Nephron (organoid): ENCODE measurements around the gene NTRK2.

ENCODE experiments used
- H3K27ac Mint-ChIP-seq, 3 experiments: 2 replicates each; pipeline ENCODE4 v1.8.0; 2020; ENCODE audit warnings: mixed read lengths in 3 of 3, mild to moderate bottlenecking in 2 of 3, moderate library complexity in 1 of 3
- H3K27me3 Mint-ChIP-seq: 2 replicates; pipeline ENCODE4 v1.8.0; 2021; ENCODE audit warnings: low read depth, mild to moderate bottlenecking, moderate library complexity, mixed read lengths
- H3K36me3 Mint-ChIP-seq: 2 replicates; pipeline ENCODE4 v1.8.0; 2020; ENCODE audit warnings: low read depth, mixed read lengths
- H3K4me1 Mint-ChIP-seq: 2 replicates; pipeline ENCODE4 v1.8.0; 2020; ENCODE audit warnings: mixed read lengths
- H3K4me3 Mint-ChIP-seq, 3 experiments: 2 replicates each; pipeline ENCODE4 v1.8.0; 2020; ENCODE audit warnings: mild to moderate bottlenecking in 3 of 3, mixed read lengths in 3 of 3, moderate library complexity in 2 of 3
- H3K9me3 Mint-ChIP-seq: 2 replicates; pipeline ENCODE4 v1.8.0; 2020; ENCODE audit warnings: mixed read lengths
- CTCF ChIP-seq, 3 experiments: fragments of 200-600 bp; sonication (generic); IDR thresholded peaks; one replicate each; pipeline ENCODE4 v1.5.0; 2021; ENCODE audit warnings: antibody characterized with exemption in 3 of 3; ENCODE audit not compliant: unreplicated experiment in 3 of 3

The NTRK2 gene

GRCh38 chr9:84935528-84936117 lies 266.1 kb downstream of the NTRK2 start:
- TF ChIP-seq CTCF (IDR thresholded peaks at IDR 0.05; ENCODE audit: unreplicated experiment in 3 of 3) = no peak
- Mint-ChIP-seq H3K4me1 (peaks cover 9% of the 10 kb centered on the region), H3K27me3 (peaks cover 3% of the 10 kb centered on the region), H3K9me3 (no peaks in the 10 kb centered on the region), H3K4me3 (no peak overlapping the region), H3K36me3 (no peaks in the 10 kb centered on the region), H3K27ac (no peak overlapping the region)

- peak overlapping the region in 2 of 3 experiments; percentile 1 to 33 for H3K27ac Mint-ChIP-seq
- H3K27me3 Mint-ChIP-seq = peaks cover 3% of the 10 kb centered on the region
- no peaks in the 10 kb centered on the region for H3K9me3 Mint-ChIP-seq
- no peaks in the 10 kb centered on the region for H3K36me3 Mint-ChIP-seq
- peaks cover 21% of the 10 kb centered on the region for H3K4me1 Mint-ChIP-seq
- TF ChIP-seq CTCF (IDR thresholded peaks at IDR 0.05; ENCODE audit: unreplicated experiment in 3 of 3) = no peak
- no peak overlapping the region for H3K4me3 Mint-ChIP-seq
These were observed 267.7 kb downstream of the NTRK2 start for GRCh38 chr9:84937180-84937579.

GRCh38 chr9:84937581-84937980 lies 268.1 kb downstream of the NTRK2 start:
- peak overlapping the region in 2 of 3 experiments; percentile 1 to 33 for H3K27ac Mint-ChIP-seq
- no peaks in the 10 kb centered on the region for H3K9me3 Mint-ChIP-seq
- H3K27me3 Mint-ChIP-seq = peaks cover 3% of the 10 kb centered on the region
- H3K36me3 Mint-ChIP-seq = no peaks in the 10 kb centered on the region
- peaks cover 22% of the 10 kb centered on the region for H3K4me1 Mint-ChIP-seq
- no peak overlapping the region for H3K4me3 Mint-ChIP-seq
- no peak for TF ChIP-seq CTCF (IDR thresholded peaks at IDR 0.05; ENCODE audit: unreplicated experiment in 3 of 3)

- TF ChIP-seq CTCF (IDR thresholded peaks at IDR 0.05; ENCODE audit: unreplicated experiment in 3 of 3) = no peak
- H3K4me1 Mint-ChIP-seq = peaks cover 23% of the 10 kb centered on the region
- no peak overlapping the region for H3K27ac Mint-ChIP-seq
- H3K27me3 Mint-ChIP-seq = peaks cover 3% of the 10 kb centered on the region
- no peaks in the 10 kb centered on the region for H3K9me3 Mint-ChIP-seq
- H3K4me3 Mint-ChIP-seq = no peak overlapping the region
- H3K36me3 Mint-ChIP-seq = no peaks in the 10 kb centered on the region
These were observed 270.2 kb downstream of the NTRK2 start for GRCh38 chr9:84939774-84940173.

- Mint-ChIP-seq H3K9me3 (no peaks in the 10 kb centered on the region), H3K4me1 (peaks cover 28% of the 10 kb centered on the region), H3K27me3 (peaks cover 6% of the 10 kb centered on the region), H3K27ac (peak overlapping the region in 1 of 3 experiments; percentile 25), H3K4me3 (no peak overlapping the region), H3K36me3 (no peaks in the 10 kb centered on the region)
- TF ChIP-seq CTCF (IDR thresholded peaks at IDR 0.05; ENCODE audit: unreplicated experiment in 3 of 3) = no peak
These were observed 270.8 kb downstream of the NTRK2 start for GRCh38 chr9:84940294-84940693.

- no peak overlapping the region for H3K4me3 Mint-ChIP-seq
- peak overlapping the region in 2 of 3 experiments; percentile 24 to 39 for H3K27ac Mint-ChIP-seq
- peaks cover 40% of the 10 kb centered on the region for H3K4me1 Mint-ChIP-seq
- no peak for TF ChIP-seq CTCF (IDR thresholded peaks at IDR 0.05; ENCODE audit: unreplicated experiment in 3 of 3)
- H3K36me3 Mint-ChIP-seq = no peaks in the 10 kb centered on the region
- H3K9me3 Mint-ChIP-seq = no peaks in the 10 kb centered on the region
- H3K27me3 Mint-ChIP-seq = peaks cover 9% of the 10 kb centered on the region
These were observed 272.3 kb downstream of the NTRK2 start for GRCh38 chr9:84941792-84942191.
